Measurements from ENCODE around the gene CHRNA1.

- no peak for TF ChIP-seq CTCF (IDR thresholded peaks at IDR 0.05)
- TF ChIP-seq POLR2A (IDR thresholded peaks at IDR 0.05), result no peak
Observed at GRCh38 chr2:174798801-174799200, 34.5 kb upstream of the CHRNA1 start.

Measured in adrenal gland (tissue), 5 donors.